IPS DF 6.9 (cell line): ENCODE measurements around the gene ARHGDIB.

Experiments used
- DNase-seq: peaks from one replicate; pipeline ENCODE4 v3.0.0-alpha.2; 2013; ENCODE audit warnings: low read depth, low spot score
- H3K27ac ChIP-seq: one replicate; pipeline ENCODE4 v1.5.1; 2013; ENCODE audit warnings: low read length, control low read depth
- H3K27me3 ChIP-seq: 2 replicates; pipeline ENCODE4 v1.6.1; 2013; ENCODE audit warnings: mild to moderate bottlenecking, low read length; ENCODE audit not compliant: control insufficient read depth, insufficient read depth
- H3K36me3 ChIP-seq: 2 replicates; pipeline ENCODE4 v1.6.1; 2013; ENCODE audit warnings: low read length; ENCODE audit not compliant: control insufficient read depth, insufficient read depth
- H3K4me1 ChIP-seq: 2 replicates; pipeline ENCODE4 v1.6.1; 2013; ENCODE audit warnings: low read length; ENCODE audit not compliant: control insufficient read depth, insufficient read depth
- H3K4me3 ChIP-seq: 2 replicates; pipeline ENCODE4 v1.5.1; 2013; ENCODE audit warnings: mild to moderate bottlenecking, low read length
- H3K9me3 ChIP-seq: 2 replicates; pipeline ENCODE4 v1.6.1; 2013; ENCODE audit warnings: low read length, inconsistent platforms; ENCODE audit not compliant: control insufficient read depth, insufficient read depth
- WGBS: extraction: QIAGEN DNeasy Blood & Tissue Kit; methylation state at CpG from one replicate; pipeline ENCODE4 v1.1.7; 2013; ENCODE audit warnings: mixed read lengths, missing lambda C conversion rate; ENCODE audit not compliant: insufficient read length, insufficient coverage; 5-methylcytosine and 5-hydroxymethylcytosine counted together

Gene ARHGDIB

GRCh38 chr12:14995583-14996425 lies 34.4 kb upstream of the ARHGDIB start:
- H3K27me3 ChIP-seq, result no peaks in the 10 kb centered on the region
- H3K36me3 ChIP-seq, result no peaks in the 10 kb centered on the region
- no peak overlapping the region for H3K27ac ChIP-seq
- H3K4me3 ChIP-seq, result no peak overlapping the region
- WGBS, result no CpG with 5 or more reads among the region's 3 CpGs
- no peaks in the 10 kb centered on the region for H3K4me1 ChIP-seq
- H3K9me3 ChIP-seq, result no peaks in the 10 kb centered on the region
- DNase-seq, result no peak

GRCh38 chr12:14994610-14995009 lies 33.2 kb upstream of the ARHGDIB start:
- H3K27ac ChIP-seq, result no peak overlapping the region
- H3K4me1 ChIP-seq, result no peaks in the 10 kb centered on the region; the same call in 1 of the 2 replicates
- H3K9me3 ChIP-seq, result no peaks in the 10 kb centered on the region
- no peak for DNase-seq
- H3K4me3 ChIP-seq, result no peak overlapping the region
- no CpG with 5 or more reads among the region's 3 CpGs for WGBS
- H3K27me3 ChIP-seq, result no peaks in the 10 kb centered on the region
- H3K36me3 ChIP-seq, result no peaks in the 10 kb centered on the region

DNA sequence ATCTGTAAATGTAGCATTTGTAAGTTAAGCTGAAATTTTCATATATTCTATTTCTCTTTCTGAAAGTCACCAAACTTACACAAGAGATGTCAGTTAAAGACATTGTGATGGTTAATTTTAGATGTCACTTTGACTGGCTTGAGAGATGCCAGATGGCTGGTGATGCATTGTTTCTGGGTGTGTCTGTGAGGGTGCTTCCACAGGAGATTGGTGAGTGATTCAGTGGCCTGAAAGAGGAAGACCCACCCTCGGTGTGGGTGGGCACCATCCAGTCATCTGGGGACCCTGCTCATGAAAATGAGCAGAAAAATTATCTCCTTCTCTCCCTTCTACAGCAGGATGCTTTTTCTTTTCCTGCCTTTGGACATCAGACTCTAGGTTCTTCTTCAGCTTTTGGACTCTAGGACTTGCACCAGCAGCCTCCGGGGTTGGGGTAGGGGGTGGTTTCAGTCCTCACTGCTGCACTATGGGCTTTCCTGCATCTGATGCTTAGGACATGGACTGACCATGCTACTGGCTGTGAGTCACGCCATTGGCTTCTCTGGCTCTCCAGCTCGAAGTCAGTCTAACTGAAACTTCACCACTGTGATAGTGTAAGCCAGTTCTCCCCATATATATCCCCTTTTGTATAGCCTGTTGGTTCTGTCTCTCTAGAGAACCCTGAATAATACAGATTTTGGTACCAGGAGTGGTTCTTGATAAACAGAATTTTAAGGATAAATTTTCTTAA lies 32.3 kb upstream of the ARHGDIB start:
- no peak overlapping the region for H3K27ac ChIP-seq
- H3K4me1 ChIP-seq, result no peaks in the 10 kb centered on the region; the same call in 1 of the 2 replicates
- DNase-seq, result no peak
- H3K36me3 ChIP-seq, result no peaks in the 10 kb centered on the region
- H3K27me3 ChIP-seq, result no peaks in the 10 kb centered on the region
- no peaks in the 10 kb centered on the region for H3K9me3 ChIP-seq
- no CpG with 5 or more reads among the region's 4 CpGs for WGBS
- H3K4me3 ChIP-seq, result no peak overlapping the region

- no peaks in the 10 kb centered on the region for H3K9me3 ChIP-seq
- no peak overlapping the region for H3K27ac ChIP-seq
- no peak for DNase-seq
- H3K36me3 ChIP-seq, result no peaks in the 10 kb centered on the region
- H3K27me3 ChIP-seq, result no peaks in the 10 kb centered on the region
- H3K4me1 ChIP-seq, result no peaks in the 10 kb centered on the region; the same call in 1 of the 2 replicates
- no CpG with 5 or more reads among the region's 5 CpGs for WGBS
- H3K4me3 ChIP-seq, result no peak overlapping the region
These were observed 31.7 kb upstream of the ARHGDIB start for GRCh38 chr12:14993117-14993516.

GRCh38 chr12:14992673-14993072 lies 31.3 kb upstream of the ARHGDIB start:
- no peak overlapping the region for H3K4me3 ChIP-seq
- no CpG with 5 or more reads among the region's 3 CpGs for WGBS
- H3K27me3 ChIP-seq, result no peaks in the 10 kb centered on the region
- no peak for DNase-seq
- H3K4me1 ChIP-seq, result no peaks in the 10 kb centered on the region; the same call in 1 of the 2 replicates
- no peaks in the 10 kb centered on the region for H3K36me3 ChIP-seq
- H3K9me3 ChIP-seq, result no peaks in the 10 kb centered on the region
- no peak overlapping the region for H3K27ac ChIP-seq

DNA sequence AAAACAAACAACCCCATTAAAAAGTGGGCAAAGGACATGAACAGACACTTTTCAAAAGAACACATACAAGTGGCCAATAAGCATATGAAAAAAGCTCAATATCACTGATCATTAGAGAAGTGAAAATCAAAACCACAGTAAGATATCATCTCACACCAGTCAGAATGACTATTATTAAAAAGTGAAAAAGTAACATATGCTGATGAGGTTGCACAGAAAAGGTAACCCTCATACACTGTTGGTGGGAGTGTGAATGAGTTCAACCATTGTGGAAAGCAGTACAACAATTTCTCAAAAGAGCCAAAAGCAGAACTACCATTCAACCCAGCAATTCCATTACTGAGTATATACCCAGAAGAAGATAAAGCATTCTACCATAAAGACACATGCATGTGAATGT lies 29.7 kb upstream of the ARHGDIB start:
- Histone ChIP-seq H3K4me1 (no peaks in the 10 kb centered on the region; the same call in 1 of the 2 replicates), H3K27ac (no peak overlapping the region), H3K36me3 (no peaks in the 10 kb centered on the region), H3K27me3 (no peaks in the 10 kb centered on the region), H3K9me3 (no peaks in the 10 kb centered on the region), H3K4me3 (no peak overlapping the region)
- no peak for DNase-seq

DNA sequence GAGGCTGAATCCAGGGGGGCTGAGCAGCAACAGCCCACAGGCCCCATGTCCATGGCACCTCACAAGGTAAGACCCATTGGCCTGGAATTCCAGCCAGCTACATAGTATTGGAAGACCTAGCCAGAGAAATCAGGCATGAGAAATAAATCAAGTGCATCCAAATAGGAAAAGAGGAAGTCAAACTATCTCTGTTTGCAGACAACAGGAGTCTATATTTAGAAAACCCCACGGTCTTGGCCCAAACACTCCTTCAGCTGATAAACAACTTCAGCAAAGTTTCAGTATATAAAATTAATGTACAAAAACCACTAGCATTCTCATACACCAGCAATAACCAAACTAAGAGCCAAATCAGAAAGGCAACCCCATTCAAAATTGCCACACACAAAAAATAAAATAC lies 28.4 kb upstream of the ARHGDIB start:
- no peak overlapping the region for H3K4me3 ChIP-seq
- no peak overlapping the region for H3K27ac ChIP-seq
- H3K36me3 ChIP-seq, result no peaks in the 10 kb centered on the region
- WGBS, result no CpG with 5 or more reads among the region's 1 CpG
- no peaks in the 10 kb centered on the region for H3K9me3 ChIP-seq
- no peak for DNase-seq
- no peaks in the 10 kb centered on the region; the same call in 1 of the 2 replicates for H3K4me1 ChIP-seq
- H3K27me3 ChIP-seq, result no peaks in the 10 kb centered on the region

- no CpG with 5 or more reads among the region's 3 CpGs for WGBS
- Histone ChIP-seq H3K27ac (no peak overlapping the region), H3K36me3 (no peaks in the 10 kb centered on the region), H3K27me3 (no peaks in the 10 kb centered on the region), H3K9me3 (no peaks in the 10 kb centered on the region), H3K4me1 (no peaks in the 10 kb centered on the region; the same call in 1 of the 2 replicates), H3K4me3 (no peak overlapping the region)
- DNase-seq, result no peak
These were observed 26.6 kb upstream of the ARHGDIB start for GRCh38 chr12:14988035-14988434.

DNA sequence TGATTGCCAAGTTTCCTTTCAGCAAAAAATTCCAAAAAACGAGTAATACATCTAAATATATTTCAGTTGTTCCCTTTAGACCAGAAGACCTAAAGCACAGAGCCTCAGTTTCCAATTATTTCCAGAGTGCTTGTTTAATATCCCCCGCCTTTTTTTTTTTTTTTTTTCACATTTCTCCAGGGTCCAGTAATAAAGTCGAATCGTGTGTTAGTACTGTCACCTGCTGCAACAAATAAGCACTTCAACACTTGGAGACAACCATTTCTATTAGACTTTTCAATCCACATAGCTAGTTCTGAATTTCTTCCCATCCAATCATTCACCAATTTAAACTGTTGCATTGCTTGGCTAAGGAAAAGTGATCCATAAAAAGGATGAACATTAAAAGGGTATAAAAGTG lies 25.0 kb upstream of the ARHGDIB start:
- Histone ChIP-seq H3K36me3 (no peaks in the 10 kb centered on the region), H3K27ac (no peak overlapping the region), H3K4me3 (no peak overlapping the region), H3K27me3 (no peaks in the 10 kb centered on the region), H3K9me3 (no peaks in the 10 kb centered on the region), H3K4me1 (no peaks in the 10 kb centered on the region; the same call in 1 of the 2 replicates)
- no peak for DNase-seq
- WGBS, result no CpG with 5 or more reads among the region's 4 CpGs

- Histone ChIP-seq H3K36me3 (no peaks in the 10 kb centered on the region), H3K27ac (no peak overlapping the region), H3K27me3 (no peaks in the 10 kb centered on the region), H3K4me1 (no peaks in the 10 kb centered on the region; the same call in 1 of the 2 replicates), H3K4me3 (no peak overlapping the region), H3K9me3 (no peaks in the 10 kb centered on the region)
- no peak for DNase-seq
- no CpG with 5 or more reads among the region's 1 CpG for WGBS
These were observed 23.4 kb upstream of the ARHGDIB start for GRCh38 chr12:14984766-14985285.
